SJCRH30 (cell line): ENCODE data around the gene MRPL33. TPM values are rescaled to one million over a fixed set of nuclear protein-coding genes. Genes with fewer than 3 reads are reported as not detected.

ENCODE experiments used
- DNase-seq, 2 experiments: peaks; one replicate each; pipeline ENCODE4 v3.0.0-alpha.2; 2015 to 2020
- H3K27ac ChIP-seq: fragments of 250-450 bp; sonication (Bioruptor Pico); 2 replicates; pipeline ENCODE4 v1.5.1; 2020; ENCODE audit warnings: mild to moderate bottlenecking, moderate library complexity
- H3K27me3 ChIP-seq: fragments of 250-450 bp; sonication (Bioruptor Pico); 2 replicates; pipeline ENCODE4 v1.5.1; 2020; ENCODE audit warnings: mild to moderate bottlenecking, moderate library complexity
- H3K36me3 ChIP-seq: fragments of 250-450 bp; sonication (Bioruptor Pico); 2 replicates; pipeline ENCODE4 v1.5.1; 2020; ENCODE audit warnings: mild to moderate bottlenecking, moderate library complexity
- H3K4me1 ChIP-seq: fragments of 250-450 bp; sonication (Bioruptor Pico); 2 replicates; pipeline ENCODE4 v1.5.1; 2020; ENCODE audit warnings: mild to moderate bottlenecking, moderate library complexity
- H3K4me3 ChIP-seq: fragments of 250-450 bp; sonication (Bioruptor Pico); 2 replicates; pipeline ENCODE4 v1.5.1; 2020; ENCODE audit warnings: mild to moderate bottlenecking, moderate library complexity
- H3K9me3 ChIP-seq: fragments of 250-450 bp; sonication (Bioruptor Pico); replicated peaks from 2 replicates; pipeline ENCODE4 v1.5.1; 2020; ENCODE audit warnings: mild to moderate bottlenecking, moderate library complexity
- total RNA-seq: library from RNA; depleted of rRNA; stranded (reverse); fragments of >200 nt; shearing (Covaris generic); gene quantifications from 2 replicates; pipeline ENCODE4 v1.2.3, GENCODE V29; 2014

The MRPL33 gene
- total RNA-seq, 1 experiment from 2014 or later: 212 TPM

DNA sequence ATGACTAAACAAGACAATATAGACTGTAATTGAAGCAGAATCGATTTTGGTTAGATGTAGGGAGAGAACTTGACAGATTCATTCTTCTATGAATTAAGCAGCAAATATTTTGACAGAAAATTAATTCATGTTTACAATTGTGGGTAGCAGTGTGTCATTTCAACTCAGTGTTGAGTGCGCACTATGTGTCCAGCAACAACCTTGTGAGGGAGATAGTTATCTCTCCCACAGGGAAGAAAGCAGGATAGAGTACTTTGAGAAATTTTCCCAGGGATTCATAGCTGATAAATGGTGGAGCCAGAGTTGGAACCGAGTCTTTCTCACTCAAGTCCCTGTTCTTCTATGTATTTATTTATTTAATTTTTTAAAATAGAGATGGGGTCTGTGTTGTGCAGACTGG is 5.2 kb downstream of the MRPL33 start:
- no peaks in the 10 kb centered on the region for H3K27me3 ChIP-seq
- no peaks in the 10 kb centered on the region for H3K9me3 ChIP-seq
- no peak overlapping the region for H3K27ac ChIP-seq
- no peak overlapping the region for H3K4me3 ChIP-seq
- H3K36me3 ChIP-seq: peaks cover 34% of the 10 kb centered on the region
- peaks cover 10% of the 10 kb centered on the region for H3K4me1 ChIP-seq
- no peak for DNase-seq

DNA sequence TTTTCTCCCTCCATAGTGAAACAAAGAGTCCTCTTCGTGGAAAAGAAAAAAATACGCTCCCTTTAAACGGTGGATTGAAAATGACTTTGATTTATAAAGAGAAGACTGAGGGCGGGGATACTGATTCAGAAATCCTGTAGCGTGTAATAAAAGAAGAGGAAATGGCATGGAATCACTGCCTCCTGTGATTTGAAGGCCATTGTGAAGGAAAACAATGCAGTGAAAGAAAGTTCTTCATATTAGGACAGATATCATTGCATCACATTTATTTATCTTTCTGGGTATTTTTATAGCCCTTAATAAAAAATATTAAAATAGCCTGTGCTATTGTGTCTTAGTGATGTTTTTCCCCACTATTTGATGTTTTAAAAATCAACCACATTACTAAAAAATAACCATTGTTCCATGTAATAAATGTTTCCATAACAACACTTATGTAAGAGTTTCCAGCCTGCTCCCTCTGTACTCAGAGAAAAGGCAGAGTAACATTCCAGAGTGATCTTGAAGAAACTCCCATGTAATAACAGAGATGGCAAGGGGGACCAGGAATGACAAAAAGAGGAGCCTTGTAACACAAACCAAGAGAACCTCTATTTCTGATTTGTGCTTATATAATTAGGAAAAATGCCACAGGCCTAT is 8.0 kb downstream of the MRPL33 start:
- H3K27ac ChIP-seq: no peak overlapping the region
- H3K9me3 ChIP-seq: no peaks in the 10 kb centered on the region
- no peak for DNase-seq
- peaks cover 33% of the 10 kb centered on the region for H3K36me3 ChIP-seq
- no peaks in the 10 kb centered on the region for H3K4me1 ChIP-seq
- H3K27me3 ChIP-seq: no peaks in the 10 kb centered on the region
- H3K4me3 ChIP-seq: no peak overlapping the region

DNA sequence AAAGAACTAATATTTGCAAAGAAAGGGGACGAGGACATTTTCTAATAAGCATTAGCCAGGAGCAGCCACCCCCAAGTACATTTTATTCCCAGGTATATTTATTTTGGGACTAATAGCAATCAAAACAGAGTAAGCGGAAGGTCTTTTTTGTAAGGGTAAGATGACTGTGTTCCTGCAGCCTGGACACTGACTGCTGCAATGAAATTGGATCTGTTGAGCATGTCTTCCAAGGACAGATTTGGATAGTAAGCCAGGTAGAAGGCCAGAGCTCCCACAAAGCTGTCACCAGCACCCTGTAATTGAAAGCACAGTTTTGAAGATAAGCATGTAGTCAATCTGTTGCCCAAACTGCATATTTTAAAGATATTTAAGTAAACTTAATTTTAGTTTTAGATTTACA is 10.0 kb downstream of the MRPL33 start:
- no peak for DNase-seq
- no peaks in the 10 kb centered on the region for H3K9me3 ChIP-seq
- no peaks in the 10 kb centered on the region for H3K4me1 ChIP-seq
- no peaks in the 10 kb centered on the region for H3K27me3 ChIP-seq
- no peak overlapping the region for H3K4me3 ChIP-seq
- no peak overlapping the region for H3K27ac ChIP-seq
- peaks cover 19% of the 10 kb centered on the region; the same call in 1 of the 2 replicates for H3K36me3 ChIP-seq

DNA sequence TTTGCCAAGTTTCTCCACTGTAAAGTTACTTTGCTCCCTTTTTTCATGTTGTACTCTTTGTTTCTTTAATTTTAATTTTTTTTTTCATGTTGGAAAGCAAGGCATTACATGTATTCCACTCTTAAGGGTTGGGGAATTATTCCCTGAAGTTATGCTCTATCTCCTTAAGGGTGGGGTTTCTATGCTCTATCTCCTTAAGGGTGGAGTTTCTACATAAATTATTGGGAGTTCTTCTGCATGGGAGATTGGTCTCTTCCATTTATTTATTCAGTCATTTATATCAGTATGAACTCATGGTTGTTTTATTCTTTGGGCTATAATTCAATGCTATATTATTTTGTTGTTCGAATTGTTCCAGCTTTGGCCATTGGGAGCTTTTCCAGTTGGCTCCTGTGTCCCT is 11.2 kb downstream of the MRPL33 start:
- Histone ChIP-seq H3K4me1 (no peaks in the 10 kb centered on the region), H3K36me3 (peaks cover 19% of the 10 kb centered on the region; the same call in 1 of the 2 replicates), H3K27ac (no peak overlapping the region), H3K4me3 (no peak overlapping the region), H3K27me3 (no peaks in the 10 kb centered on the region), H3K9me3 (no peaks in the 10 kb centered on the region)
- no peak for DNase-seq

DNA sequence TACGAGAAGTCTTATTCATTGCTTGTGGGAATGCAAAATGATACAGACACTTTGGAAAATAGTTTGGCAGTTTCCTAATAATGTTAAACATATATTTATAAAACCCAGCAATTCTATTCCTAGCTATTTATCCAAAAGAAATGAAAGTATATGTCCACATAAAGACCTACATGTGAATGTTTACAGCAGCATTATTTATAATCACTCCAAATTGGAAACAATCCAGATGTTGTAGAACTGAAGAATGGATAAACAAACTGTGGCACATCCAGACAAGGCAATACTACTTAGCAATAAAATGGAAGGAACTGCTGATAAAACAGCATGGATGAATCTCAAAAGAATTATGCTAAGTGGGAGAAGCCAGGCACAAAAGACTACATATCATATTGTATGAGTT is 19.3 kb downstream of the MRPL33 start:
- peaks cover 9% of the 10 kb centered on the region; the same call in 1 of the 2 replicates for H3K4me1 ChIP-seq
- H3K27me3 ChIP-seq: no peaks in the 10 kb centered on the region
- peaks cover 3% of the 10 kb centered on the region; the same call in 1 of the 2 replicates for H3K9me3 ChIP-seq
- no peak overlapping the region for H3K4me3 ChIP-seq
- H3K27ac ChIP-seq: no peak overlapping the region
- no peaks in the 10 kb centered on the region for H3K36me3 ChIP-seq
- no peak for DNase-seq

DNA sequence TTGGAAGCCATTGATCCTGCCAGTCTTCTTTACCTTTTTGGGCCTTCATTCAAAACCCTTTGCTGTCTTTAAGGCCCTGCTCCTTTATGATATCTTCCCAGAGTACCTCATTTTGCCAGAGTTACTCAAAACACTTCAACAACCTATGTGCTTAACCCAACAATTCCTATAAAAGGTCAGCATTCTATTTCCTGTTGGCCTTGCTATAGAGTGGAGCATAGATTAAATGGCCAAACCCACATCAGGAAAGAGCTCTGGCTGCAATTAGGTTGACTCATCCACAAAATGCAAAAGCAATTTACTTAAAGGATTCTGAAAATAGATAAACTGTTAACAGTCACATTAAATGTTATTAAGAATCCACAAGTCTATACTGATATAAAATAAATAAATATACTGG is 21.2 kb downstream of the MRPL33 start:
- DNase-seq: no peak
- no peak overlapping the region for H3K27ac ChIP-seq
- H3K4me1 ChIP-seq: peaks cover 18% of the 10 kb centered on the region
- H3K4me3 ChIP-seq: no peak overlapping the region
- H3K27me3 ChIP-seq: no peaks in the 10 kb centered on the region
- H3K36me3 ChIP-seq: no peaks in the 10 kb centered on the region
- H3K9me3 ChIP-seq: peaks cover 3% of the 10 kb centered on the region; the same call in 1 of the 2 replicates

DNA sequence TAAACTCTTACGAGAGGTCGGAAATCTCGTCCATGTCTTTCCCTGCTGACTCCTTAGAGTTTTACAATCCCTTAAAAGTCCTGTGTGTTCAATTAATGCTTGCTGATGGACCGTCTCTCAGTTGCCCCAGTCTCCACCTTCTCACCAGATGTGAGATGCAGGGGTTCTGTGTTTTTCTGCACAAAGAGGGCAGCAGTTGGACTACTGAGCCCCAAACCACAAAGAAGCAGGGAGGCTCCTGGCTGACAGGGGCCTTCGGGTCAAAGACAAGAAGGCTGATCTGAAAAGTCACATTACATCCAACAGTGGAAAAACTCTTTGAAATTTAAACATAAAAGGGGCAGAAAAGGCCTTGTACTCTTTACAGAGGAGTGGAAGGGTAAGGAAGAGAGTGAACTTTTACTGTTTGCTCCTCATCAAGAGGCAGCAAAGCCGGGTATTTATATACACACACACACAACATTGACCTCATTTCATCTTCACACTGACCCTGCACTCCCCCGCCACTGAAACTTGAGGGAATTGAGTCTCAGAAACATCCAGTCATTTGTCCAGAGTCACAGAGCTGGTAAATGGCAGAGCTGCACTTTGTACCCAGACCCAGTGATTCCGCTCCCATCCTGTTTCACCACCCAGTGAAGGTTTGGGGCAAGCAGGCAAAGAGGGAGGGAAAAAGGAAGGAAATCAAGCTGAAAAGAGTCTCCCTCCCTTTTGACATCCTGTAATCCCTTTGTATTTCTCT is 23.7 kb downstream of the MRPL33 start:
- no peaks in the 10 kb centered on the region for H3K27me3 ChIP-seq
- no peak overlapping the region for H3K4me3 ChIP-seq
- H3K4me1 ChIP-seq: peaks cover 38% of the 10 kb centered on the region
- H3K36me3 ChIP-seq: no peaks in the 10 kb centered on the region
- no peak for DNase-seq
- peaks cover under 1% of the 10 kb centered on the region; the same call in 1 of the 2 replicates for H3K9me3 ChIP-seq
- H3K27ac ChIP-seq: no peak overlapping the region

DNA sequence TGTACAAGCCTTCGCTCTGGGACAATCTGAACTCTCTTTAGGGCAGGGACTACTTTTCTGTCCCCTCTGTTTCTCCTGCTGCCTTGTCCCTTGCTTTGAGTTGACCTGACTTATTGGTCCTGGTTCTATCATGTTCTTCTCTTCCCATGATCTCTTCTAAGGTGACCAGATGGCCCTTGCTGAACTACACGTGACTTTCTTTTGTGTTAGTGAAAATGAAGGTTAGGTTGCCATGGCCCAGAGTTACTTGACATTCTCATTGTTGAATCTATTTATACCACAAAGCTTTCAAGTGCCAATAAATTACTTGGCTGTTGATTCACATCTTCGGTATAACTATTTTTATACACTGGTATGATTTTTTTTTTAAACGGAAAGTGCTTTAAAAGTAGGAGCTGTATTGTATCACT is 24.4 kb downstream of the MRPL33 start:
- Histone ChIP-seq H3K4me3 (no peak overlapping the region), H3K4me1 (peaks cover 44% of the 10 kb centered on the region), H3K27me3 (no peaks in the 10 kb centered on the region), H3K9me3 (no peaks in the 10 kb centered on the region), H3K36me3 (no peaks in the 10 kb centered on the region), H3K27ac (no peak overlapping the region)
- DNase-seq: no peak

DNA sequence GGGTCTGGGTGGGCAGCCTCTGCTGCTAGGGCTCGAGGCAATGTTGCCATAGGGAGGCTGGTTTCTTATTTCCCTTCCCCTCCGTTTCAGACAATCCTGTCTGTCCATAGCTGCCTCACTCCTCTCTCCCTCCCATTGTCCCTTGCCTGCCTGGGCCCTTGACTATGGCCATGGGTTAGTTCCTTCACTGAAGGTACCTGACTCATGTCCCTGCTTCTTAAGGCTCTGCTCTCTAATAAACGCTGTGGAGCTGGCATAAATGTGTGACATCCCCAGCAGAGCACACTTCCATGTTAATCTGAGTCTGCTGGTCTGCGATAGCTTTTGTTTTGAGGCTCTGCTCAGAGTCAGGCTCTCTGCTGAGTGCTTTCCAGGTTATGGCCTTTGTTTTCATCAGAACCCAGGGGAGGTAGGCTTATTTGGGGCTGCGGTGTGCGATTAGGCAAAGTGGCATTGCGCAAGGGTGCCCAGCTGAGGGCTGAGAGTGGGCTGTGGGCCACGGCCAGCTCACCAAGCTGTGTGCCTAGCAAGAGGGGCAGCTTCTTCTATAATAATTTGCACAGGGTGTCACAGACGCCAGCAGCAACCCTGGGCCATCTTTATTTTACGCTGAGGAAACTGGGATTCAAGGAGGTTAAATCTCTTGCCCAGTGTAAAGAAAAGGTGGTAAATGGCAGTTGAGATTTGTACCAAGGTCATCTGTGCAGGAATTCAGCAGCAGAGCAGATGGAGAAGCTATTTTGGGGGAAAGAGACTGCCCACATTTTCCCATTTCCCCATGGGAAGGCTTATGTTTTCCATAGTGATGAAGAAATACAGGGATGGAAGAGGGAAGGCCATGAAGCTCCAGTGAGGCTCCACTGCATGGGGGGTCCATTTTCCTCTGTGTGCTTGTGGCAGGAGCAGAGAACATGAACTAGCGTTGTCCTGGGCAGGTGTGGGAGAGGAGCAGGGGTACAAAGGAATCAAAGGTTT is 25.6 kb downstream of the MRPL33 start:
- peaks cover 50% of the 10 kb centered on the region for H3K4me1 ChIP-seq

DNA sequence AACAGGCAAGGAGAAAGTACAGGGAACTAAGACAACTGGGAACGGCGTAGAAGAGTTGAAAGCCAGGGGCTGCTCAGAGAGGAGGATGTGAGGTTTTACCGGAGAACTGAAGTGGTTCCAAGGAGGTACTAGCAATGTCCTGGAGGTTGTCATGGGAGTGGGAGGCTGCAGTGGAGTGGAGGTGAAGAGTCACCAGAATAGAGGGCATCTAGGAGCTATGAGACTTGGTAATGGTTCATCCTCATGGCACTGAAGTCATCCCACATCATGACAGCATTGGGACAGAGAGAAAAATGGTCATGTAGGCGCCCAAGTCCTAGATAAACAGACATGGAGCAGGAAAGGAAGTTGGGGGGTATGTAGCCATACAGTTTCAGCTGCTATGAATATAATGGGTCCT is 26.3 kb downstream of the MRPL33 start:
- Histone ChIP-seq H3K4me3 (no peak overlapping the region), H3K4me1 (peaks cover 46% of the 10 kb centered on the region), H3K36me3 (no peaks in the 10 kb centered on the region), H3K27me3 (no peaks in the 10 kb centered on the region), H3K9me3 (no peaks in the 10 kb centered on the region), H3K27ac (peak overlapping the region; percentile 93)
- no peak for DNase-seq

More for the DNA sequence above, 25.6 kb downstream of the MRPL33 start:
- Histone ChIP-seq H3K36me3 (no peaks in the 10 kb centered on the region), H3K27me3 (no peaks in the 10 kb centered on the region), H3K9me3 (no peaks in the 10 kb centered on the region), H3K27ac (no peak overlapping the region; the same call in 1 of the 2 replicates), H3K4me3 (no peak overlapping the region)
- no peak for DNase-seq

DNA sequence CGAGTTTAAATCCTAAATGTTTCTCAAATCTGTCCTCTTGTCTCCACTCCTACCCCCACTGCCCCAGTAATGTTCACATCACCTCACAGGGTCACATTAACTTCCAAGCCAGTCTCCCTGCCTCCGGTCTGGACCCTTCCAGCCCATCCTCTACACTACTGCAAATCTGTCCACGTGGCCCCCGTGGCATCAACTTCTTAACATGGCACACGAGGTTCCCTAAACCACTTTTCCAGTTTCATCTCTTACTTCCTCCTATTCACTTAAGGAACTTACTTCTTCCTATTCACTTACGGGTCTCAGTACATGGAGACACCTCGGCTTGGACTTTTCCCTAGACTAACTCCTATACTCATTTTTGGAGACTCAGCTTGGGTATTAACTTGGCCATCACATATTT is 27.0 kb downstream of the MRPL33 start:
- Histone ChIP-seq H3K4me1 (peaks cover 45% of the 10 kb centered on the region), H3K36me3 (no peaks in the 10 kb centered on the region), H3K27ac (peak overlapping the region; percentile 93), H3K27me3 (no peaks in the 10 kb centered on the region), H3K9me3 (no peaks in the 10 kb centered on the region), H3K4me3 (no peak overlapping the region)
- no peak for DNase-seq

DNA sequence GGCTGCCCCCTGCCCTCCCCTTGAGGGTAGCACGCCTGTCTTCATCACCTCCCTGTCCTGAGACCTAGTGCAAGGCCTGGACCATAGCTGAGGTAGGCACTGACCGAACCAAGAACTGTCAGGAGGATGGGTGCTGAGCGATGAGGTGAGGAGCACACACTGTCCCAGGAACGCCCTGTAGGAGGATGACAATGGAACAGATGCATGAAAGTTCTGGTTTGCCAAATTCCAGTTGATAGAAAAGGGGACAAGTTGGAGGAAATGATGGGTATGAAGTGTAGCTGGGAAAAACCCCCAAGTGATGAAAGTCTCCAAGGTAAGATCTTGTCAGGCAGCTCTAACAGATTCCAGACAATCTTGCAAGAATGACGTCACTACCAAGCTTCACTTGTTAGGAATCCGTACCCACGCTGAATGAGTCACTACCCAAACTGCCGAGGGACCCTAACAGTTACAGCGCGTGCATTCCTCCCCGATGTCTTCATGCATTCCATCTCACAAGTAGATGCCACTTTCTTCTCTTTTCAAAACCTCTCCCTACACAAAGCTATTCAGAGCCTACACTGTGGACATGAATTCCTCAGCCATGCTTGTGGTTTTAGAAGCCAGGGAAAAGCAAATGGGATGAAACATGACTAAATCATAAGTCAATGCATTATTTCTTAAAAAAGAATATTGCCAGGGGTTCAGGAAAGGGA is 27.6 kb downstream of the MRPL33 start:
- Histone ChIP-seq H3K36me3 (no peaks in the 10 kb centered on the region), H3K27me3 (no peaks in the 10 kb centered on the region), H3K9me3 (no peaks in the 10 kb centered on the region), H3K4me1 (peaks cover 45% of the 10 kb centered on the region), H3K27ac (peak overlapping the region; percentile 93), H3K4me3 (peak overlapping the region; percentile 1; the same call in 1 of the 2 replicates)
- peak; percentile 96 to 97 for DNase-seq

DNA sequence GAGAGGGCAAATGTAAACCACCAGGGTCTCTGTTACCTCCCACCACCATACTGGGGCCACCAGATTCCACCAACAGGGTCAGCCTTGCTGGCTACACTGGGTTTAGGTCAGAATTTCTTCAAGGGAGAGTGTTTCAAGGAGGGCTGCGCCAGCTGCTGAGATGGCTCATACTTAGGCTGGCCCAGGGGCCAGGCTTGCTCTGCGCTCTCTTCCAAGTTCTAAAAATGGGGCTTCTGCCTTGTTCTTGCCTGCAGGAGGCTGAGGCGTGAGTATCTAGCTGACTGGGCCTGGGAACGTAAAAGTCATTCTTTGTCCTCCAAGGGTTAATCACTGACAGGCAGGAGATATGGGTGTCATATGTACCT is 28.1 kb downstream of the MRPL33 start:
- DNase-seq: peak; percentile 84 to 89
- Histone ChIP-seq H3K27me3 (no peaks in the 10 kb centered on the region), H3K9me3 (no peaks in the 10 kb centered on the region), H3K4me3 (peak overlapping the region; percentile 1; the same call in 1 of the 2 replicates), H3K4me1 (peaks cover 45% of the 10 kb centered on the region), H3K27ac (peak overlapping the region; percentile 93), H3K36me3 (no peaks in the 10 kb centered on the region)

DNA sequence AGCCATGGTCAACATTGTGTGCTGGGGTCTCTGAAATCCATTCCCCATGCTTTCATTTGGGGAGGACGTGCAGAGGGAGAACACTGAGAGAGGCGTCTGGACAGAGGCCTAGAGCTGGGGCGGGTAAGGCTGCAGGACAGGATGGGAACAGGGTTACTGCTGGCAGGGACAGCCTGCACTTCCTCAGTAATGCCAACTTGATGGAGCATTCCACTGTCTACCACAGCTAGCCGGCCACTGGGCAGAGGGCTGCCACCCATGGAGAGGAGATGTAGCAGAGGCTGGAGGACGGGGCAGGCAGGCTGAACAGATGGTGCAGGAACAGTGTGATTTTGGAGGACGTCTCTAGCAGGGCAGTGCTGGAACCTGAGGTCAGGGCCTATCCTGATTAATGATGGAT is 29.3 kb downstream of the MRPL33 start:
- Histone ChIP-seq H3K27ac (peak overlapping the region; percentile 93; the same call in 1 of the 2 replicates), H3K9me3 (no peaks in the 10 kb centered on the region), H3K4me3 (no peak overlapping the region), H3K4me1 (peaks cover 40% of the 10 kb centered on the region), H3K36me3 (no peaks in the 10 kb centered on the region), H3K27me3 (no peaks in the 10 kb centered on the region)
- no peak for DNase-seq
